ENCODE data around the gene SSX2IP.
"Not testable (repeated sequence)": the region's sequence is repeated elsewhere in the genome, so short reads cannot be mapped to it uniquely, and the experiment has no call there.

Gene SSX2IP

DNA sequence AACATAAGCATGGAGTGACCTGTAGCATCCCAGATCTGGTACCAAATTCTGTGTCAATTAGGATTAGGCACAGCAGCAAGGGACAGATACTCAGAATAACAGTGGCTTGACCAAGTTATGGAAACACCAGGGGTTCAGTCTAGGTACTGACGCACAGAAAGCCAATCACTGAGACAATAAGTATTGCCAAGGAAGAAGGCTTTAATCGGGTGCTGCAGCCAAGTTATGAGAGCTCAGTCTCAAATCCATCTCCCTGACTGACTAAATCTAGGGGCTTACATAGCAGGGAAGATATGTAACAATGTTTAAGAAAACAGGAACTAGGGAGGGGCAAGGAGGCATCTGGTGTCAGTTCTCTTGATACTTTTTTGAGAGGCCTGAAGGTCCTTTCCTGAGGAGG, 76.4 kb downstream of the SSX2IP start:
- DNase-seq: no peak

DNA sequence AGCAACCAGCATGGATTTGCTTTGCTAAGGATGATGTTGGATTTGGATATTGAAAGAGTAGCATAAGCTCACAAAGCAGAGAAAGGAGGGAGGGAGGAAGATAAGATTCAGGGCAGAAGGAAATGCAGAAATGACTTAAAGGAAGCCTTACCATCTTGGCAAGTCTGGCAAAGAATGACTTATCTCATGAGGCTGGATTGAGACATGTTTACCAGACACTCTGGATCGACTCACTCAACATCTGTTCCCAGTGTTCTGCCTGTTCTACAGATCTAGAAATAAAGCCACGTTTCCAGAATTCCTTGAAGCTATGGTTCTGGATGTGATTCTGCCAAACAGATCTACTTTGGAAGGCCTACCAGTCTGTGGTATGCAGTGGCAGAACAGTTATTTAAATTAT, 77.2 kb downstream of the SSX2IP start:
- no peak for DNase-seq

DNA sequence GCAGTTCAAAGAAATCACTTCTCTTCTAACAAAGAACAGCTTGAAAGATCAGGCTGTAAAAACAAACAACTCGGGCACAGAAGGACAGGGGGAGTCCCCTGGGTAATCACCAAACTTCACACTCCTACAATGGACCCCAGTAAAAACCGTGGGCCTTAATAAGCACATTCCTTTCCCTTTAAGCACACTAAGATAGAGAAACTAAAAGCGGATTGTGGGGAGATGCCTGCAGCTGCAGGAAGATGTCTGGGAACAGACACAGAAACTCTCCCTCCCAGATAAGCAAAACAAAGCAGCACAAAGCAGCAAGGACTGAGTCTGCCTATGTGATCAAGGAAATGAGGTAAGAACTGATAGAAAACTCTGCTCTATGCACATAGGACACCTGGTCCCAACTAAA, 78.5 kb downstream of the SSX2IP start:
- DNase-seq: no peak

DNA sequence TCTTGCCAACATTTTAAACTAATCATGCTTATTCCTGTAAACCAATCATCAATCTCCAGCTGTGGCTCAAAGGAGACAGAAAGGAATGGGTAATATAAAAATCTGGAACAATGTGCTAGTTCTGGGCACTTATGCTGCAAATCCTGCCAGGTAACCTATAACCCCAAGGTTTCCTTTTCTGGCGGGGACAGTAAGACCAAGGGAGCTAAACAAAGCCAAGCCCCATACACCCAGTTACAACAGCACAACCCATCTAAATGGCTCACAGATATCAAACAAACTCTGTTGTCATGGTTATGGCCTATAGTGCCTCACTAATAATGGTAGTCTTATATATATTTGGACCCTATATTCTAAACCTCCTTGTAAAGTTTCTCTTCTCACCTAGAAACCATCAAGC, 79.2 kb downstream of the SSX2IP start:
- DNase-seq: no peak

DNA sequence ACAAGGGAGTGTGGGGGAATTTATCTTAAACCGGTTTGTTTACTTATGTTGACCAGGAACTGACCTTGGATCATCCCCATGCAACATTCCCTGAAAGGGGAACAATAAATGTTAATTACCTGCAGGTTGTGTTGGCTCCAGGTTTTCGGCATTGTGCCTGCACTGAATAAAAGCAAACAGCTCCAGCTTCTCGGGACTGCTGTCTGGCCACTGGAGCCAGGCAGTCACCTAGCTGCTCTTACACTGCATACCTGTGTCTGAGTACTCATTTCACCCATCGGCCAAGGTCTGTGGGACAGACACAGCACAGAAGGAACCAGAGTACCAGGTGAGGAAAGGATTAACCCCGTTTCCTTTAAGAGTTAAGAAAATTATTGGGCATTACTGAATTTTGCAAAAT, 83.3 kb downstream of the SSX2IP start:
- DNase-seq: no peak

DNA sequence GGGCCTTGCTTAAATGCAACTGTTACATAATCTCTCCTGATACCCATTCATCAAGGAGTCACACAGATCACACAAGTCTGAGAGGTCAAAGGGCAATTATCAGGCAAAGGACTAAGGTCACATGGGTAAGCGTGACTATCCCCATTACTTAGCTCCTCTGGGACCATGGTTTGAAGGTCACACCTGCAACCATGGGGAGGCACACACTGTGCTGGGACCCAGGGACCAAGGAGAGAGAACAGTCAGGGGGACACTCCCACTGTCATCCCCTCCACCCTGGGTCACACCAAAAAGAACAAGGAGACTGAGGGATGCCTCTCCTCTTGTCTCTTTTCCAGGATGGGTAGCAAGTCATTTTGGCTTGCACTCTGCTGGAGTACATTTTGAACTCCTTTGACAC, 85.1 kb downstream of the SSX2IP start:
- no peak for DNase-seq

DNA sequence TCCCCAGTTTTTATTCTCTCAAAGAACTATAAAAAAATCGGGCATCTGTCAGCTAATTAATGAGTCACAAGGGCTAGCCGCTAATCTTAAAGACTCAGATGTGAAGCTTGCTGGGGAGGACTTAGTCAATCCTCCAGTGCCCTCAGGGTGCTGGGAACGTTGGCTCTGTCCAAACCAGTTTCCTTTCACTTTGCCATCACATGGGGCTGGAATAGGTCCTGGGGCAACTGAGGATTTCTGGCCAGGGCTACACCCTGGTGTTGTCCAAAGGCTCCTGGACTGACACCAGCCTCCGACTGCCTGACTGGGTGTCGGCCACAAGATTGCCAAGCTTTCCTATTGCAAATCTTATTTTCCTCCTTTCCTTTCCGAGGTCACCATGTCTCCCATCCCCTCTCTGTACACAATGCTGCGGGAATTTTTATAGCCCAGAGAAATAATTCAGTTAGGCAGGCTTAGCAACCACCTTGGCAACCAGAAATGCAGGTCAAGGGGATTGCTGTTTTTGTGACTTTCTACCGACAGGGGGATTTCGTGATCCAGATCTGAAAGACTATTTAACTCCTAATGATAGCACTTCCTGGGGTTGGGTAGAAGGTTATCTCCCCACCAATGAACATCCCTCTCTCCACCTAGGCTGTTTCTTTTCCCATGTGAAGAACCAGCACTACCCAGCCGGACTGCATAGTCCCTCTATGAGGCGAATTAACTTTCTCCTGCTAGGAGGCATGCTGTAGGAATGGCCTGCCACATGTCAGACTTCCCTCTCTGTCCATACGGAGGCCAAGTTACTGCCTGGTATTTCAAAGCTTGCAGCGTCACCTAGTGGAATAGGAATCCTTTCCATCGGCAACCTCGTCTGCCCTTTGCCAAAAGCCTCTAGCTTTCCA, 86.1 kb downstream of the SSX2IP start:
- no peak for DNase-seq

DNA sequence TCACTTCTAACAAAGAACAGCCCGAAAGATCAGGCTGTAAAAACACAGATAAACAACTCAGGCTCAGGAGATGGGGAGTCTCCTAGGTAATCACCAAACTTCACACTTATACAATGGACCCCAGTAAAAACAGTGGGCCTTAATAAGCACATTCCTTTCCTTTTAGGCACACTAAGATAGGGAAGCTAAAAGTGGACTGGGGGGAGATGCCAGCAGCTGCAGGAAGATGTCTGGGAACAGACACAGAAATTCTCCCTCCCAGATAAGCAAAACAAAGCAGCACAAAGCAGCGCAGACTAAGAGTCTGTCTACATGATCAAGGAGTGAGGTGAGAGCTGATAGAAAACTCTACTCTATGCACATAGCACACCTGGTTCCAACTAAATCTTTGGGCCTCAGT, 87.0 kb downstream of the SSX2IP start:
- no peak for DNase-seq

DNA sequence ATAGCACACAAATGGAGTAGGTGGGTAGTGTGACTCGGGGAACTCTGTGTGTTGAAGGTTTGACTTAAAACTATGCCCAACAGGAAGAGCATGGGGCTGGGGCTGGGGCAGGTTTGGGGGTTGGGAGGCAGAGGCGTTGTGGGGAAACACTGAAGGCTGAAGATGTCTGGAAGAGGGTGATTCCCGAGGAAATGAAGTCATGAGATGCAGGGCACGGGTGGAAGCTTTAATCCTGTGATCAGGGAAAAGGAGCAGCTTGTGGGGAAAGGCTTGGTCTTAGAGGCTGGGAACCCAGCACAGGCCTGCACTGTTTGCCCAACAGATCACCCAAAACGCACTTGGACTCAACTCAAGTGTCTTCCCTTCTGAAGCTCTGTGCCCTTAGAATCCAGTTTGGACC, 89.5 kb downstream of the SSX2IP start:
- DNase-seq: no peak

DNA sequence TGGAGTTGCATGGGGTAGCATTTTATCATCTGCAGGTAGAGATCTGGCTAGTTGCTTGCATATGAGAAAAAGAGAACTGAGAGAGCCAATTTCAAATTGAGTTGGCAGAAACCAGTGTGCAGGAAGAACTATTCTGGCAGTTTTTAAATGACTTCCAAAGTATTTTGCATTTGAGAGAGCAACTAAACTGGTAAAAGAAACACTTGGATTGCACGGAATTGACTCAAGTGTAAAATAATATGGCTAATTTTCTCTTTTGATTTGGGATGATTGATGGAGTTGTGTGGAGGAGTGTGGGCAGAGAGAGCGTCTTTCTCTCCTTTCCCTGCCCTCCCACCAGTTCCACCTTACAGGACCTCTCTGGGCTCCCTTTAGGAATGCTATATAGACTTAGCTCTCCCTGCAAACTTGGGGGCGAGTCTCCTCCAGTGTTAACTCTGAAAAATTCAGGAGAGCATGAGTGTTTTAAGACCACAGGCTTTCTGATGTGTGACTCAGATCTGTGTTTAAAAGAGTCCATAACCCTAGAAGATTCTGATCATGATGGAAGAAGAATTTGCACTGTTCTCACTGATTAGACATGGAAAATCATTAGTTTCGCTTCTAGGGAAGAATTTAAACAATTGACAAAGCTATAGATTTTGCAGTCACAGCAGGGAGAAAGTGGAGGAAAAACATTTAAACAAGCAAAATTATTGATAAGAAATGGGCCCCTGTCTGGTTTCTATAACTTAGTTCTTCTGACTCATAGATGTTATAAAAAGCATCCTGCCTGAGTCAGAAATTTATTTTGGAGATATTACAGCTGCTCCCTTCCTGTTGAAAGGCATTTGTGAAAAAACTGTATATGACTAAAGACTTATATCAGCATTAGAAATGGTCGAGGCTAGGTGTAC, 91.2 kb downstream of the SSX2IP start:
- peak in 1 of 2 donors; percentile 38 for DNase-seq

DNA sequence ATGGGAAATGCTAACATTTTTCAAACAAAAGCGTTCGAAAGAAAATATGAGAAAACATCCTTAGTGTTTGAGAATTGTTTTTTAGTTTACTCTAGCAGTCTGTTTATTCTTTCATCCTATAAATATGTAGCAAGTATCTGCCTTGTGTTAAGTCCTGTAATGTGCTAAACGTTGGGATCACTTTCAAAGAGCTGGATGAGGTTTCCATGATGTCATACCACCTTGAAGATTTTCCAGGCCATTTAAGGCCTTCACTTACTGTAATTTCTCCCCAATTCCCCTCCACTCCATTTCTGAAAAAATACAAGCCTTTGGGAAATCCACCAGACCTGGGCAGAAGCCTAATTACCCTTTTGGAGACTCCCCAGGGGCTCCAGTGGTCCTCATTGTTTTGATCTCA, 91.8 kb downstream of the SSX2IP start:
- DNase-seq: no peak

DNA sequence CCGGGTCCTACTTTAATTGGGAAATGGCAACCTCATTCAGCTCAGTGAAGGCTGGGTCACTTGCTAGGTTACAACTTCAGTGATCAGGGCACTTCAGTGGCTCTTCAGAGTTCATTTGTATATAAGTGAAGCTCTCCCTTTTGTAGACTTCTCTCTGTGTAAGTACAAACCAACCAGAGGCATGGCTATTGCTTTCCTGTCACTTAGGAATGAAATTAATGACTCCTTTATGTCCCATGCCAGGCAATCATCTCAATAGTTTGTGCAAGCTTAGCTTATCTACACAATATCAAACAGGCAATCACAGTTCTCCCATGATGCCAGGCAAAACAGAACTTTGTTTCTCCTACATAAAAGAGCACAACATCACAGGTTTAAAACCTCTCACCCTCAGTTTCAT, 93.2 kb downstream of the SSX2IP start:
- DNase-seq: no peak

DNA sequence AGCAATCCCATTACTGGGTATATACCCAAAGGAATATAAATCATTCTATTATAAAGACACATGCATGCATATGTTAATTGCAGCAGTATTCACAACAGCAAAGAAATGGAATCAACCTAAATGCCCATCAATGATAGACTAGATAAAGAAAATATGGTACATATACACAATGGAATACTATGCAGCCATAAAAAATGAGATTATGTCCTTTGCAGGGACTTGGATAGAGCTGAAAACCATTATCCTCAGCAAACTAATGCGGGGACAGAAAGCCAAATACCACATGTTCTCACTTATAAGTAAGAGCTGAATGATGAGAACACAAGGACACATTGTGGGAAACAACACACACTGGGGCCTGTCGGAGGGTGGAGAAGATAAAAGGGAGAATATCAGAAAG, 95.3 kb downstream of the SSX2IP start:
- DNase-seq: not testable (repeated sequence)
